Amniotic stem cell (primary cell): ENCODE measurements around the gene LPCAT1.
"Not testable (repeated sequence)": the region's sequence is repeated elsewhere in the genome, so short reads cannot be mapped to it uniquely, and the experiment has no call there.

ENCODE experiments used
- DNase-seq: peaks from one replicate; lab custom pipeline; 2025; lab: John Stamatoyannopoulos, UW

Gene LPCAT1

DNA sequence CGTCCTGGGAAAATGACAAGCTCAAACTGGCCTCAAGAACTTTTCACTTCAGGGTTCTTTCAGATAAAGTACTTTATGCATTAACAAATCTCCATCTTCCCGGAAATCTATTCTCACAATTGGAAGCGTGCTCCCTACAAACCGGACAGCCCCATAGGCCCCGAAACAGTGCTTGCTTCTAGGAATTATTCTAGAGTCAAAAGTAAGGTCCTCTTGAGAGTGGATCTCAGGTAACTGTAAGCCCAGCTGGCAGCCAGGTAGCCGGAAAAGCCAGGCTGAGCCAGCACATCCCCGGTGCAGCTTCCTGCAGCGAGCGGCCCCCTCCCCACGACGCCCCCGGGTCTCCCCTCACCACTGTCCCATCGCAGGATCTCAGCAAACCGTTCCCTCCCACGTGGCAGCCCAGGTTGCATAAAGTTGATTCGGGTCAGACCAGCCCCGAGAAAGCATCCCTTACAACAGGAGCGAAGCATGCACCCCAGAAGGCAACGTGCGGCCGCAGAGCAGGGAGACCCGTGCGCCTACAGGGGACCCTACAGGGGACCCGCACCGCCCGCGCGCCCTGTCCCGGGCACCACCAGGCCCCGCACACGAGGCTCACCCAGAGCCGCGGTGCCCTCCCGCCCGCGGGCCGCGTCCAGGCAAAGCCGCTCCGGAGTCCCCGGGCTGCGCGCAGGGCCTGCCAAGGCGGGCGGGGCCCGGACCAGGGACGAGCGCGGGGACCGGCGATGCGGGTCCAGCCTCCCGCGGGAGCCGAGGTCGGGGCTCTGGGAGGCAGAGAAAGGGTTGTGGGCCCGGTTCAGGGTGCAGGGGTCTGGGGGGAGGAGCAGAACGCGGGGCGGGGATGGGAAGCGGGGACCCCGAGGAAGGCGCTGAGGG is 920 bp downstream of the LPCAT1 start:
- no peak for DNase-seq

DNA sequence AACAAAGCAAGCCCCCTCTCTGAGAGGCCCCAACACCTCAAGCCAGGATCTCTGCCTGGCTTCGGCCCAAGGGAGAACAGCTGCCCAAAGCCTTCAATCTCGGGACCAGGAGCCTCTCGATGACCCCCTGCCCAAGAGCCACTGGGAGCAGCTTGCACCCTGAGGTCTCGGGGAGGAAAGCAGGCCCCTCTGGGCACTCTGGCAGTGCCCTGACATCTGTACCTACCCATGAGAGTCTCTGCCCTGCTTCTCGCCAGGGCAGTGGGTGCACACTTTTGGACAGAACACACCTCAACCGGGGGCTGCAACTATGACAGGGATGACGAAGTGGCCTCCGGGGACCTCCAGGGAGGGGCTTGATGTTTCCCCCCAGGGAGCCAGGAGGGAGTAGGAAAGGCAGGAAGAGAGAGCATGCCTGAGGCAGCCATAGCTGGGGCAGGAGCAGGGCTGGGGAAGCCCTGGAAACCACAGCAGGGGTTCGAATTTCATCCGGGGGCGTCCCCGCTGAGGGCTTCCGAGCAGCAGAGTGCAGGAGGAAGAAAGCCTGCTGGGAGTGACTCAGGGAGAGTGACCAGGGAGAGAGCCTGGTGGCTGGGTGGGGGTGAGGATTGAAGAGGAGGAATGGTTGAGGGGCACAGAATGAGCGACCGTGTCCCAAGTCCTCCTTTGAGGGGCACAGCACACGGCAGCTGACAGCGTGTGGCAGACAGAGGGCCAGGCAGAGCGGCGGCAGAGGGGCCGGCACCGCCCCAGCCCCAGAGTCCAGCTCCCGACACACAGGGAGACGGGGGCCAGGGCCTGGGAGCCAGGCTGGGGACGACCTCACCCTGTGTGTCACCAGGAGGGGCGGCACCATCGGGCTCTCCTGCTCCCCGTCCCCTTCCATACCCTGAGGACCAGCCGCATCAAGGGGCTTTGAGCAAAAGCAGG is 1.8 kb downstream of the LPCAT1 start:
- peak; percentile 54 for DNase-seq

DNA sequence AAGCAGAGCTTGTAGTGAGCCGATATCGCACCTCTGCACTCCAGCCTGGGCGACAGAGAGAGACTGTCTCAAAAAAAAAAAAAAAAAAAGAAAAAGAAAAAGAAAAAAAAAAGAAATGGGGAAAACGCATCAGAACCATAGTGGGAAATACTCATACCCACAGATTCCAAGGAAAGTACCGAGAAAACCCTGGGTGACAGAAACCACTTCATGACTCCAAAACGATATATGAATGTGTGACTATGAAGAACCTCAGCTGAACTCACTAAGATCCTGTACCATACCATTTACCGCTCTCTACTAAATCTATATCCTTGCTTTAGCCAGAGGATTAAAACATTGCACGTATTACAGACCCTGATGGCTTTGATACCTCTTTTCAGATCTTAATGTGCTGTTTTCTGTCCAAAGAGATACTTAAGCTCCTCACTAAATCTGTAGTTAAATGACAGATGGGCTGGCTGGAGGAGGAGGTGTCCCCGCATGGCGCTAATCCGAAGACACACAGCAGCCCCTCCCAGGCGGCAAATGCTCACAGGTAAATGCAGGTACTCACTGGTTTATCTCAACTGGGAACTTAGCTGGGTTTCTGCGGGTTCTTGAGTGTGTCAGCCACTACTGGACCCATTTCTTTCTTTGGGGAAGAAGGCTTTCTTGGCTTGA is 2.8 kb downstream of the LPCAT1 start:
- DNase-seq: no peak

DNA sequence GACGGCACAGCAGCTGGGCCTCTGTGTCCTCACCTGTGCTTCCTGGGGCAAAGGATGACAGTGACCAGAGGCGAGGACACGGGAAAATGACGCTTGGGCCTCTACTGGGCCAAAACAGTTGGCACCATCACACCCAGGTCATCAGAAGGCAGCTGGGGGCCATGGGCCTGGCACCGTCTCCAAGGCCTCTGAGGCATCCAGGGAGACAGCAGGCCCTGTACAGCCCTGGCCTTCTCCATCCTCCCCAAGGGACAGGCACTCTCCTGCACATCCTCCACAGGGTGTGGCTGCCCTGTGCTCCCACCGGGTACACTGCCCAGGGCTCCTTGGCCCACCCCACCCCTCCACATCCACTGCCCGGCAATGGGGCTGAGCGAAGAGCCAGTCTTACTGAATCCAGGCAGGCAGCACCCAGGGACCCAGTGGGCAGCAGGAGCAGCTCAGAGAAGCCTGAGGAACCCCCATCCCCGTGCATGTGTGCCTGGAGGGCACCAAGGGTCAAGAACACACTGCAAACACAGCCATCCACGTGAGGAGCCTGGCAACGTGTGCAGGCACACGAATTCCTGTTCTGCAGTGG is 4.0 kb downstream of the LPCAT1 start:
- no peak for DNase-seq

DNA sequence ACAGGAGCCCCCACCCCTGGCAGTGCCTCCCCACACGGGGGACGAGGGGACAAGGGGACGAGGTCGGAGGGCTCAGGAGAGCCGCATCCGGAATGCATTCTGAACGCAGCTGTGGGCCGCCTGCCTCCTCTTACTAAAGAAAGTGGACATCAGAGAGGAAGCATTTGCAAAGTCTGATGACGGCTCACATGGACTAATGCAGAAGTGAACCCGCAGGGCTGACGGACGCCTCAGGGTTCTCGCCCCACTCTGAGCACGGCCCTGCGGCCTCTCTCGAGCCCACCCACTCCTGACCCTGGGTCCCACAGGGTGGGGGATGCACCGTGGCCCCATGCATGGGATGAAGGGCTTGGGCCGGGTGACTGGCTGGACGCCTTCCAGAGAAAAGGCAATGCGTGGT is 5.9 kb downstream of the LPCAT1 start:
- DNase-seq: no peak

DNA sequence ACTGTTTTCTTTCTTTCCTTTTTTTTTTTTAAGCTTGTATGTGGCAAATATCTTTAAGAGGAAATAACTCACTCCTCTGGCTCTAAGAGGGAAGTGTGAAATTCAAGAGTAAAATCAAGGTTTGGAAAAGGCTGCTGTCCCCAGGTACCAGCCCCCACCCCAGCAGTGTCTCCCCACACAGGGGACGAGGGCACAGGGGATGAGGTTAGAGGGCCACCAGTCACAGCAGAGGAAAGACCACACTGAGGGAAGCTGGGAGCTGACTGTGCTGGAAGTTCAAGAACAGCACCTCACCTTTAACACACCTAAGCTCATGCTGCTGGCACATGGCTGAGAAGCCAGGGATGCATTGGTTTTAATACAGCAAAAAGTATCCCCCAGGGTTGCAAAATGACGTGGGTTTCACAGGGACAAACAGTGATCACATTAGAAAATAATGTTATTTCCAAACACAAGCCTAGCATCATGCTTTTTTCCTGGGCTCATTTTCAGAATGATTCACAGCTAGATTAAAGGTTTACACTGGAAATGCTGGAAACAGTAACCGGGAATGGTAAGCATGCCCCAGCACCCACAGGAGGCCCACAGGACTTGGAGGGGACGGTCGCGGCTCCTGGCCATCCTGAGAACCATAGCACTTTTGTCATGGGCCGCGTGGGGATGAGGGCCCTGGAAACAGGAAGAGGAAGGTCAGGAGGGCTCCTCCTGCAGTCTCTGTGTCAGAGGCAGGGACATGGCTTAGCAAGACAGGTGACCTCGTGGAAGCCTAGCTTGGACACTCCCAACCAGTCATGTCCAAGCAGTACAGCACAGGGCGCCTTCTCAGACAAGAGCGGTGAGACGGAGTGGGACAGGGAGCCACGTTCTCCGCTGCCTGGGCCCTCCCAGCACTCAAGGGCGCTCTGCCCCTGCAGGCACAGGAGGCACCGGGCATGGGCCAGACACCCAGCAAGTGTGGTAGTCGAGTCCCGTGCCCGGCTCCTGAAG is 6.9 kb downstream of the LPCAT1 start:
- peak; percentile 29 for DNase-seq

DNA sequence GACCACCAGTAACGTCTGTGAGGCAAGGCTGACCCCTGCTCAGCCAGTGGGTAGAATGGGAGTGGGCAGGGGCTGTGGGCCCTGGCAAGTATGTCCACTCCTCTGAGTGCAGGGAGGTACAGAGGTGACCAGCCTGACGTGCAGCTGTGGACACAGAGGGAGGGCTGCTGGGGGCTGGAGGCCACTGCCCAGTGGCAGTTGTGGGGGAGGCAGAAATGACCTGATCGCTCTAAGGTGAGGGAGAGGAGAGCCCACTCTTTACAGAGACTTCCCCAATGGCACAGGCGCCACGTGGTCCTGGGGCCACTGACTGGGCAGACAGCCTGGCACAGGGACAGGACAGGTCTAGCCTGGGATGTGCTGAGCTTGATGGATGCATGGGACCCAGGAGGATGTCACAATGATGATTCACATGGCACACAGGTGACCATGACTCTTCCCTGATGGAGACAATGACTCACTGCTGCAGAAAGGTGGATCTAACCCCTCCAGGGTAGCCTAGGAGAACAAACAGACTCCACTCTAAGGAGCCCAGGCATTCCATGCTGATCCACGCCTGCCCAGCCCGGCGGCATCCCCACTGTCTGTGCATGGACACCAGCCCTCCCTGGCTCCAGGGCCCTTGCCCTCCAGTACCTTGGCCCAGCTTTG is 7.7 kb downstream of the LPCAT1 start:
- no peak for DNase-seq

- no peak for DNase-seq
These were observed 8.3 kb downstream of the LPCAT1 start for GRCh38 chr5:1515311-1515920.

DNA sequence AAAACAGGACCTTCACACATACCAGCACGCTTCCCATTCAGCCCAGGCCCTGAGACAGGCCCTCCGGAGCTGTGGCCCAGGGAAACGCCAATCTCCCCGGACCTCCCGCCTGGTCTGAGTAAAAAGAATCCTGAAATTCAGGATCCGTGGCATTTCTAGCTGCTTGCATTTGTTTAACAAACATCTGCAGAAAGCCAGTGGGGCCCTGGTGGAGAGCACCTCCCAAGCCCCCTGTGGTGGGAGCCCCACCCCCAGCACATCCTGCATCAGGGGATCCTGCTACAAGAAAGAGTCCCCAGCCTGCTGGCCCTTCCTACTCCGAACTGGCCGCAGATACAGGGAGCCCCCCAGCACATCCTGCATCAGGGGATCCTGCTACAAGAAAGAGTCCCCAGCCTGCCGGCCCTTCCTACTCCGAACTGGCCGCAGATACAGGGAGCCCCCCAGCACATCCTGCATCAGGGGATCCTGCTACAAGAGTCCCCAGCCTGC is 8.9 kb downstream of the LPCAT1 start:
- not testable (repeated sequence) for DNase-seq

GRCh38 chr5:1514027-1514818 is 9.5 kb downstream of the LPCAT1 start:
- DNase-seq: no peak

- no peak for DNase-seq
These were observed 10.3 kb downstream of the LPCAT1 start for GRCh38 chr5:1513326-1514026.

DNA sequence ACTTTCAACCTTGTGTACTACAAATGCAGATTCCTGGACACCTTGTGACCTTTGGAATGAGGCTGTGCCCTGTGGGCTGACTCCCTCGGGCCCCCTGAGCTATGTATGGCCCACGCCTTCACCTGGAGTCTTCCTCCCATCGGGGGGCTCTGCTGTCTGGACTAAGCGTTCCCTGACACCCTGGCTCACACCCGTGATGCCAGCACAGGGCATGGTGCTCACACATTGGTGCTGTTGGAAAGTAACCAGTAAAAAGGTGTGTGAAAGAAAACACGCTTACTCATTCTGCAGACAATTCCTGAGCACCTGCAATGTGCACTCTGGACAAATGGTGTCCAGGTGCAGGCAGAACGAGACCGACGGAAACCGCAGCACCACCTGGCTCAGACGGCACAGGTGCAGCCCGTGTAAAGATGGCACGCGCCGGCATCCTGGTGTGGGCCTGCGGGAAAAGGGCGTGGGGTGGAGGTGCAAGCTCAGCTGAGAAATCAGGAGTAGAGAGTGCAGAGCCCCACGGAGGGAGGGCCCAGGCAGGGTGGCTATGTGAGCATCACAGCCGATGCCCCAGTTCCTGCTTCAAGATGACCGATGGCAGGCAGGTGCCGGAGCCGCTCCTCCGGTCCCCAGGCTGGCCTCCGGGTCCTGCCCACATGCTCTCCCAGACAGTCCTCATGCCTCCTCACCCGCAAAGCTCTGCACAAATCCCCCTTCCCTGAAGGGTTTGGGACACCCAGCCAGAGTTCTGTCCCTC is 11.0 kb downstream of the LPCAT1 start:
- no peak for DNase-seq

DNA sequence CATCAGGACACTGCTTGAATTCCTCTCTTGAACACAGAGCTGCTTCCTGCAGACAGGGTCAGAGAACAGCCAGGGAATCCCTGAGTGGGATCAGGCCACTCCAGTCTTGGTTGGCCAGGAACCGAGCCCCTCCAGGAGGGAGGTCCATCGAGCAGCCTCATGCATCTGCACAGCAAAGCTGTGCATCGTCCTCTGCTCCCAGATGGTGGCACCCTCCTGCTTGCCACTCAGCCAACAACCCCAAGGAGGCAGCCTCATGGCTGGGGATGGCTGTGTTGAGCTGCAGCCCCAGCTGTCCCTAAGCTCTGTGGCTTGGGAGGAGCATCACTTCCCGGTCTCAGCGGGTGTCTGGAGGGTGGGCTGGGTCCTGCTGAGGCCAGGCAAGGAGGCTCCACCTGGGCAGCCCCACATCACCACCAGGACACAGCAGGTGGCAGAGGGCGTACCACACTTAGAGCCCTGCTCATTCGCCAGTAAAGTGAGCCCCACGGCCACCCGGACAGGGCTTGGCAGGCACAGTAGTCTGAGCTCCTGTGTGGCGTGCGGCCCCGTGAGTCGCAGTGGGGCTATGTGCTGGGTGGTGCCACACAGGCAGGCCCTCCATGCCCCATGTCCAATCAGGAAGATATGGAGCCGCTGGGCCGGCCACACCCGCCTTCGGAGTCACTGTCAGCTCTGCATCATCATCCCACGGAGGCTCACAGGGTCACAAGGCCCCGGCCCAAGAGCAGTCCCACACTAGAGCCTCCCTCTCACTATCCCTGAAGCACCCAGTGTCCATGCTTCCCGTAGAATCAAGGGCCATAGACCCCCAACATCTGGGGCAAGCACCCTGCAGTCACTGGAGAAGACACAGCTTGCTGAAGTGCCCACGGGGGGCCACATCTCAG is 11.9 kb downstream of the LPCAT1 start:
- no peak for DNase-seq

GRCh38 chr5:1511048-1511447 is 12.7 kb downstream of the LPCAT1 start:
- DNase-seq: no peak

DNA sequence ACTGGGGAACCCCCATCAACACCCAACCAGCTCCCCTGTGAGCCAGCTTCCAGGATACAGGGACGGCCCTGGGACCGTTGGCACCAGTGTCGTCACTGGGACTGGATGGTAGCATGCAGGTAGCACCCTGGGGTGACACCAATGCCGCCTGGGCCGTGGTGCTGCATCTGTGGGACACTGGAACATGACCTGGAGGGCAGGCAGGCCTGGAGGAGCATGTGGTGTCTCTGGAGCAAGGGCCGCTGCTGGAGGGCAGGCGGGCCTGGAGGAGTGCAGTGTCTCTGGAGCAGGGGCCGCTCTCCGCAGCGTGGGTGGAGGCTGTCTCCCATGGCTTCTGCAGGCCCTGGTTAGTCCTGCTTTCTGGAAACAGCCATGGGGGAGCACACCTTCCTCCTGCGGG is 13.1 kb downstream of the LPCAT1 start:
- no peak for DNase-seq

- no peak for DNase-seq
These were observed 13.6 kb downstream of the LPCAT1 start for GRCh38 chr5:1510151-1510561.
